SK-N-SH treated with all-trans-retinoic acid at 6 μM for 48 hours (cell line): Measurements from ENCODE around the gene IQCK.

Experiments used
- ATAC-seq: fragments of 200-7000 bp; cut with Tn5 transposase; 3 replicates; pipeline ENCODE4 v1.9.1; 2020; ENCODE audit warnings: mild to moderate bottlenecking, moderate library complexity
- ARNTL ChIP-seq: fragments of 450-650 bp; formaldehyde crosslinking; IDR thresholded peaks from 2 replicates; pipeline ENCODE4 v1.5.0; 2020; ENCODE audit warnings: low read depth, mild to moderate bottlenecking, moderate library complexity, borderline replicate concordance
- BACH2 ChIP-seq: fragments of 250-450 bp; sonication (Bioruptor Pico); IDR thresholded peaks from 2 replicates; pipeline ENCODE4 v1.9.0; 2021; ENCODE audit warnings: mild to moderate bottlenecking, borderline replicate concordance
- CSDC2 ChIP-seq: fragments of 250-450 bp; sonication (Bioruptor Pico); IDR thresholded peaks from 2 replicates; pipeline ENCODE4 v1.5.0; 2020; ENCODE audit warnings: mild to moderate bottlenecking, moderate library complexity
- ESRRG ChIP-seq: fragments of 250-450 bp; sonication (Bioruptor Pico); IDR thresholded peaks from 2 replicates; pipeline ENCODE4 v1.6.1; 2021; ENCODE audit warnings: mild to moderate bottlenecking
- GLIS3 ChIP-seq: fragments of 250-450 bp; sonication (Bioruptor Pico); IDR thresholded peaks from 2 replicates; pipeline ENCODE4 v1.5.0; 2020; ENCODE audit warnings: mild to moderate bottlenecking, moderate library complexity
- ISL1 ChIP-seq: fragments of 250-450 bp; sonication (Bioruptor Pico); IDR thresholded peaks from 2 replicates; pipeline ENCODE4 v2.1.2; 2022; ENCODE audit warnings: mild to moderate bottlenecking, moderate library complexity
- OSR1 ChIP-seq: fragments of 250-450 bp; sonication (Bioruptor Pico); IDR thresholded peaks from 2 replicates; pipeline ENCODE4 v1.8.0; 2022; ENCODE audit warnings: moderate library complexity, mild to moderate bottlenecking, inconsistent platforms
- PPARA ChIP-seq: fragments of 250-450 bp; sonication (Bioruptor Pico); IDR thresholded peaks from 2 replicates; pipeline ENCODE4 v1.5.0; 2020; ENCODE audit warnings: mild to moderate bottlenecking, borderline replicate concordance
- RARB ChIP-seq: fragments of 250-450 bp; sonication (Bioruptor Pico); IDR thresholded peaks from 2 replicates; pipeline ENCODE4 v1.8.0; 2021; ENCODE audit warnings: mild to moderate bottlenecking, moderate library complexity
- TCF4 ChIP-seq: fragments of 250-450 bp; sonication (Bioruptor Pico); IDR thresholded peaks from 2 replicates; pipeline ENCODE4 v1.8.0; 2021; ENCODE audit warnings: mild to moderate bottlenecking, moderate library complexity, borderline replicate concordance
- TOX ChIP-seq: fragments of 250-450 bp; sonication (Bioruptor Pico); IDR thresholded peaks from 2 replicates; pipeline ENCODE4 v1.8.0; 2021; ENCODE audit warnings: mild to moderate bottlenecking, moderate library complexity, borderline replicate concordance
- ZC3H10 ChIP-seq: fragments of 250-450 bp; sonication (Bioruptor Pico); IDR thresholded peaks from 2 replicates; pipeline ENCODE4 v1.5.1; 2021; ENCODE audit warnings: mild to moderate bottlenecking, moderate library complexity
- ZFP3 ChIP-seq: fragments of 250-450 bp; sonication (Bioruptor Pico); IDR thresholded peaks from 2 replicates; pipeline ENCODE4 v1.5.0; 2020; ENCODE audit warnings: mild to moderate bottlenecking, moderate library complexity
- ZFP30 ChIP-seq: fragments of 450-650 bp; formaldehyde crosslinking; IDR thresholded peaks from 2 replicates; pipeline ENCODE4 v1.5.0; 2022; ENCODE audit warnings: mild to moderate bottlenecking, moderate library complexity
- ZNF565 ChIP-seq: fragments of 450-650 bp; formaldehyde crosslinking; conservative IDR thresholded peaks from 2 replicates; pipeline ENCODE4 v1.5.0; 2020; ENCODE audit warnings: low read depth, mild to moderate bottlenecking, moderate library complexity
- ZNF70 ChIP-seq: fragments of 450-650 bp; formaldehyde crosslinking; IDR thresholded peaks from 2 replicates; pipeline ENCODE4 v1.5.0; 2020; ENCODE audit warnings: mild to moderate bottlenecking, moderate library complexity
- ZNF8 ChIP-seq: fragments of 450-650 bp; formaldehyde crosslinking; IDR thresholded peaks from 2 replicates; pipeline ENCODE4 v1.5.0; 2020; ENCODE audit warnings: mild to moderate bottlenecking, moderate library complexity
- TF ChIP-seq, protein P1 (sequence below): fragments of 250-450 bp; sonication (Bioruptor Pico); IDR thresholded peaks from 2 replicates; pipeline ENCODE4 v1.5.0; 2020; ENCODE audit warnings: mild to moderate bottlenecking, moderate library complexity
- TF ChIP-seq, protein P2 (sequence below): fragments of 250-450 bp; sonication (Bioruptor Pico); IDR thresholded peaks from 2 replicates; pipeline ENCODE4 v1.5.1; 2020; ENCODE audit warnings: low read depth, mild to moderate bottlenecking, moderate library complexity
- TF ChIP-seq, protein P3 (sequence below): fragments of 250-450 bp; sonication (Bioruptor Pico); IDR thresholded peaks from 2 replicates; pipeline ENCODE4 v1.8.0; 2021; ENCODE audit warnings: low read depth, mild to moderate bottlenecking, moderate library complexity, borderline replicate concordance
- TF ChIP-seq, protein P4 (sequence below): fragments of 250-450 bp; sonication (Bioruptor Pico); IDR thresholded peaks from 2 replicates; pipeline ENCODE4 v1.5.1; 2021; ENCODE audit warnings: mild to moderate bottlenecking, moderate library complexity

IQCK gene

DNA sequence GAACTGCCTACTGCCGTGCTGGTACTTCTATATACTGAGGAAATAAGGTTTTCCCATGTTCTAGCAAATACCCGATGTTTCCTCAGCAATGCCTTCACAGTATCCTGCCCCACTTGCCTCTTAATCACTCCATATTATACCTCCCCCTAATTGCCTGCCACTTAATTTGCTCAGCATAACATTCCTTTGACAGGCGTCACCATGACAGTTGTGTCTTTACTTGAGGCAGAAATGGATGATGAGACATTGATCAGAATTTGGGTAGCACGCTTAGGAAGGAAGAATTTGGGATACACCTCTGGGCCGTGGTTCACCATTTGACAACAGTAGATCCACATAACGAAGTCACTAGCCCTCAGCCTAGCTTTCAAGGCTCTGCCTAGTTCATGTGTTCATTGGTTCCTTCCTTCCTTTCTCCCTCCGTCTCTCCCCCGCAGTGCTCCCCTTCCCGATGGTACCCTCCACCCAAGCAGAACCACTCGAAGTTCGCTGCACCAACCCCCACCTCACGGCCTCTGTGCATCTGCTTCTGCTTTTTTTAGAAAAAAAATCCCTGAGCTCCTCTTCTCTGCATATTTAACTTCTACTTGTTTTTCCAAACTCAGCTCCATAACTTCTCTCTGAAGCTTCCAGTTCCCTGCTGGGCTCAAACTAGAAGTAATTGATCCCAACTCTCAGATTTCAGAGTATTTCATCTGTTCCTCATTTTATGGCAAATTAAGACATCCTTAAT is 19.4 kb downstream of the IQCK start:
- no peak for ATAC-seq
- TF ChIP-seq, protein P1, sequence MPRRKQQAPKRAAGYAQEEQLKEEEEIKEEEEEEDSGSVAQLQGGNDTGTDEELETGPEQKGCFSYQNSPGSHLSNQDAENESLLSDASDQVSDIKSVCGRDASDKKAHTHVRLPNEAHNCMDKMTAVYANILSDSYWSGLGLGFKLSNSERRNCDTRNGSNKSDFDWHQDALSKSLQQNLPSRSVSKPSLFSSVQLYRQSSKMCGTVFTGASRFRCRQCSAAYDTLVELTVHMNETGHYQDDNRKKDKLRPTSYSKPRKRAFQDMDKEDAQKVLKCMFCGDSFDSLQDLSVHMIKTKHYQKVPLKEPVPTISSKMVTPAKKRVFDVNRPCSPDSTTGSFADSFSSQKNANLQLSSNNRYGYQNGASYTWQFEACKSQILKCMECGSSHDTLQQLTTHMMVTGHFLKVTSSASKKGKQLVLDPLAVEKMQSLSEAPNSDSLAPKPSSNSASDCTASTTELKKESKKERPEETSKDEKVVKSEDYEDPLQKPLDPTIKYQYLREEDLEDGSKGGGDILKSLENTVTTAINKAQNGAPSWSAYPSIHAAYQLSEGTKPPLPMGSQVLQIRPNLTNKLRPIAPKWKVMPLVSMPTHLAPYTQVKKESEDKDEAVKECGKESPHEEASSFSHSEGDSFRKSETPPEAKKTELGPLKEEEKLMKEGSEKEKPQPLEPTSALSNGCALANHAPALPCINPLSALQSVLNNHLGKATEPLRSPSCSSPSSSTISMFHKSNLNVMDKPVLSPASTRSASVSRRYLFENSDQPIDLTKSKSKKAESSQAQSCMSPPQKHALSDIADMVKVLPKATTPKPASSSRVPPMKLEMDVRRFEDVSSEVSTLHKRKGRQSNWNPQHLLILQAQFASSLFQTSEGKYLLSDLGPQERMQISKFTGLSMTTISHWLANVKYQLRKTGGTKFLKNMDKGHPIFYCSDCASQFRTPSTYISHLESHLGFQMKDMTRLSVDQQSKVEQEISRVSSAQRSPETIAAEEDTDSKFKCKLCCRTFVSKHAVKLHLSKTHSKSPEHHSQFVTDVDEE (CRISPR knock-in tag), result no peak
- TF ChIP-seq, protein P2, sequence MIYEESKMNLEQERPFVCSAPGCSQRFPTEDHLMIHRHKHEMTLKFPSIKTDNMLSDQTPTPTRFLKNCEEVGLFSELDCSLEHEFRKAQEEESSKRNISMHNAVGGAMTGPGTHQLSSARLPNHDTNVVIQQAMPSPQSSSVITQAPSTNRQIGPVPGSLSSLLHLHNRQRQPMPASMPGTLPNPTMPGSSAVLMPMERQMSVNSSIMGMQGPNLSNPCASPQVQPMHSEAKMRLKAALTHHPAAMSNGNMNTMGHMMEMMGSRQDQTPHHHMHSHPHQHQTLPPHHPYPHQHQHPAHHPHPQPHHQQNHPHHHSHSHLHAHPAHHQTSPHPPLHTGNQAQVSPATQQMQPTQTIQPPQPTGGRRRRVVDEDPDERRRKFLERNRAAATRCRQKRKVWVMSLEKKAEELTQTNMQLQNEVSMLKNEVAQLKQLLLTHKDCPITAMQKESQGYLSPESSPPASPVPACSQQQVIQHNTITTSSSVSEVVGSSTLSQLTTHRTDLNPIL (CRISPR knock-in tag), result no peak
- TF ChIP-seq GLIS3 (no peak), BACH2 (CRISPR knock-in tag) (no peak), ESRRG (CRISPR knock-in tag) (no peak), ZNF8 (no peak), ARNTL (no peak), ZFP3 (CRISPR knock-in tag) (no peak), CSDC2 (no peak), ISL1 (CRISPR knock-in tag) (no peak), RARB (CRISPR knock-in tag) (no peak), ZFP30 (CRISPR knock-in tag) (no peak), TOX (no peak), OSR1 (CRISPR knock-in tag) (no peak), ZNF70 (CRISPR knock-in tag) (no peak)
- TF ChIP-seq, protein P3, sequence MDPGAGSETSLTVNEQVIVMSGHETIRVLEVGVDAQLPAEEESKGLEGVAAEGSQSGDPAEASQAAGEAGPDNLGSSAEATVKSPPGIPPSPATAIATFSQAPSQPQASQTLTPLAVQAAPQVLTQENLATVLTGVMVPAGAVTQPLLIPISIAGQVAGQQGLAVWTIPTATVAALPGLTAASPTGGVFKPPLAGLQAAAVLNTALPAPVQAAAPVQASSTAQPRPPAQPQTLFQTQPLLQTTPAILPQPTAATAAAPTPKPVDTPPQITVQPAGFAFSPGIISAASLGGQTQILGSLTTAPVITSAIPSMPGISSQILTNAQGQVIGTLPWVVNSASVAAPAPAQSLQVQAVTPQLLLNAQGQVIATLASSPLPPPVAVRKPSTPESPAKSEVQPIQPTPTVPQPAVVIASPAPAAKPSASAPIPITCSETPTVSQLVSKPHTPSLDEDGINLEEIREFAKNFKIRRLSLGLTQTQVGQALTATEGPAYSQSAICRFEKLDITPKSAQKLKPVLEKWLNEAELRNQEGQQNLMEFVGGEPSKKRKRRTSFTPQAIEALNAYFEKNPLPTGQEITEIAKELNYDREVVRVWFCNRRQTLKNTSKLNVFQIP (CRISPR knock-in tag), result no peak

DNA sequence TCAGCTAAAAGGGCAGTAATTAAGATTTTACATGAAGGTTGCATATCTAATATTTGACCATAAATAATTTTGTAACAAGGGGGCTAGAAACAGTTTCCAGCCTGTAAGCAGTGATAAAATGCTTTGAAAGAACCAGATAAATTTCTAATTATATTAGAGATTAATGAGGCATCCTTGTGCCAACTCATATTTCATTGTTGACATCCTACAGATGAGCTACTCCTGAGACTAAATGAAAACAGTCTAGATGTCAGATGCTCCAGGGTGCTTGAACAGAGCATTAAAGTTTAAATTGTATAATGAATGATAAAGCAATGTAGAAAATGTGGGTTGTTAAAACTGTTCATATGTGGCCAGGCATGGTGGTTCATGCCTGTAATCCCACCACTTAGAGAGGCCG is 23.3 kb downstream of the IQCK start:
- no peak for ATAC-seq
- TF ChIP-seq, protein P1 (CRISPR knock-in tag), result peak; percentile 86; the same call in 1 of the 2 replicates
- TF ChIP-seq ZNF8 (no peak), ZC3H10 (CRISPR knock-in tag) (no peak), ESRRG (CRISPR knock-in tag) (no peak), TCF4 (CRISPR knock-in tag) (0 out of 2 replicates have a peak, but pooled peaks have one; percentile 38), ZNF565 (CRISPR knock-in tag) (no peak), GLIS3 (no peak)

DNA sequence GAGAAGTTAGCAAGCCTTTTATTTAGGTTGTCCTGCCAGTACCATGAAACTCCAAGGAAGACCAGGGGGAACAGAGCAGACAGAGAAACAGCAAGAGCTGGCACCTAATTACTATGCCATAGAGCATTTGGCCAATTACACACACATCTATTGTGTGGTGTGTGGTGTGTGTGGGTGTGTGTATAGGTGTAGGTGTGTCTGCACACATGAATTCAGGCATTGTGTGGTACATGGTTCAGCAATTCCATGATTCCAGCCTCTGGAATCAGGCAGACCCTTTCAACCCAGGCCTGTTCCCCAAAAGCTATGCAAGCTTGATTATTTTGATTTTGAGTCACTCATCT is 25.7 kb downstream of the IQCK start:
- ATAC-seq, result no peak
- TF ChIP-seq TCF4 (CRISPR knock-in tag) (no peak), BACH2 (CRISPR knock-in tag) (no peak), ARNTL (no peak), TOX (no peak), ESRRG (CRISPR knock-in tag) (no peak), PPARA (CRISPR knock-in tag) (no peak), ISL1 (CRISPR knock-in tag) (no peak)
- TF ChIP-seq, protein P4, sequence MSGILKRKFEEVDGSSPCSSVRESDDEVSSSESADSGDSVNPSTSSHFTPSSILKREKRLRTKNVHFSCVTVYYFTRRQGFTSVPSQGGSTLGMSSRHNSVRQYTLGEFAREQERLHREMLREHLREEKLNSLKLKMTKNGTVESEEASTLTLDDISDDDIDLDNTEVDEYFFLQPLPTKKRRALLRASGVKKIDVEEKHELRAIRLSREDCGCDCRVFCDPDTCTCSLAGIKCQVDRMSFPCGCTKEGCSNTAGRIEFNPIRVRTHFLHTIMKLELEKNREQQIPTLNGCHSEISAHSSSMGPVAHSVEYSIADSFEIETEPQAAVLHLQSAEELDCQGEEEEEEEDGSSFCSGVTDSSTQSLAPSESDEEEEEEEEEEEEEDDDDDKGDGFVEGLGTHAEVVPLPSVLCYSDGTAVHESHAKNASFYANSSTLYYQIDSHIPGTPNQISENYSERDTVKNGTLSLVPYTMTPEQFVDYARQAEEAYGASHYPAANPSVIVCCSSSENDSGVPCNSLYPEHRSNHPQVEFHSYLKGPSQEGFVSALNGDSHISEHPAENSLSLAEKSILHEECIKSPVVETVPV (CRISPR knock-in tag), result no peak
